GM23338 (cell line): ENCODE measurements around the gene CSF2. TPM values are rescaled to one million over a fixed set of nuclear protein-coding genes. Genes with fewer than 3 reads are reported as not detected.

Source experiments
- ATAC-seq: fragments of 200-7000 bp; cut with Tn5 transposase; 3 replicates; pipeline ENCODE4 v1.9.1; 2020
- DNase-seq: peaks from one replicate; pipeline ENCODE4 v3.0.0-alpha.2; 2015; ENCODE audit warnings: low spot score
- H2AFZ ChIP-seq: fragments of 200-600 bp; sonication (generic); 2 replicates; pipeline ENCODE4 v1.8.0; 2016; ENCODE audit warnings: antibody characterized with exemption, mild to moderate bottlenecking, moderate library complexity
- H3F3A ChIP-seq: fragments of 200-600 bp; sonication (generic); replicated peaks from 2 replicates; pipeline ENCODE4 v1.8.0; 2017; ENCODE audit warnings: antibody characterized with exemption, mixed run types, low read depth
- H3K27ac ChIP-seq: fragments of 200-600 bp; sonication (generic); 2 replicates; pipeline ENCODE4 v1.6.1; 2016; ENCODE audit warnings: low read depth
- H3K27me3 ChIP-seq: fragments of 200-600 bp; sonication (generic); 2 replicates; pipeline ENCODE4 v1.8.0; 2016; ENCODE audit warnings: mild to moderate bottlenecking, mixed run types, moderate library complexity; ENCODE audit not compliant: insufficient read depth
- H3K36me3 ChIP-seq: fragments of 200-600 bp; sonication (generic); 2 replicates; pipeline ENCODE4 v1.8.0; 2016; ENCODE audit warnings: mild to moderate bottlenecking; ENCODE audit not compliant: insufficient read depth
- H3K4me1 ChIP-seq: fragments of 200-600 bp; sonication (generic); 2 replicates; pipeline ENCODE4 v1.8.0; 2016; ENCODE audit warnings: mild to moderate bottlenecking, moderate library complexity; ENCODE audit not compliant: insufficient read depth
- H3K4me2 ChIP-seq: fragments of 200-600 bp; sonication (generic); 2 replicates; pipeline ENCODE4 v1.7.1; 2017; ENCODE audit warnings: mixed run types
- H3K4me3 ChIP-seq: fragments of 200-600 bp; sonication (generic); 2 replicates; pipeline ENCODE4 v1.6.1; 2016; ENCODE audit warnings: mixed run types
- H3K79me2 ChIP-seq: fragments of 200-600 bp; sonication (generic); replicated peaks from 2 replicates; pipeline ENCODE4 v1.8.0; 2017; ENCODE audit warnings: mild to moderate bottlenecking; ENCODE audit not compliant: insufficient read depth
- H3K9me2 ChIP-seq: fragments of 200-600 bp; sonication (generic); 2 replicates; pipeline ENCODE4 v1.8.0; 2017; ENCODE audit not compliant: insufficient read depth
- H4K20me1 ChIP-seq: fragments of 200-600 bp; sonication (generic); replicated peaks from 2 replicates; pipeline ENCODE4 v1.8.0; 2017; ENCODE audit warnings: mild to moderate bottlenecking; ENCODE audit not compliant: insufficient read depth
- H3K27ac Mint-ChIP-seq: 2 replicates; pipeline ENCODE4 v1.8.0; 2020; ENCODE audit warnings: inconsistent platforms, mild to moderate bottlenecking, moderate library complexity, mixed read lengths
- H3K27me3 Mint-ChIP-seq: 3 replicates; pipeline ENCODE4 v1.8.0; 2022; ENCODE audit warnings: low read depth, mild to moderate bottlenecking, moderate library complexity, mixed read lengths, inconsistent platforms; ENCODE audit not compliant: insufficient read depth, poor library complexity
- H3K36me3 Mint-ChIP-seq: 3 replicates; pipeline ENCODE4 v1.8.0; 2021; ENCODE audit warnings: low read depth, mild to moderate bottlenecking, inconsistent platforms, moderate library complexity, mixed read lengths
- H3K4me1 Mint-ChIP-seq: 3 replicates; pipeline ENCODE4 v1.8.0; 2020; ENCODE audit warnings: mild to moderate bottlenecking, inconsistent platforms, mixed read lengths
- H3K4me3 Mint-ChIP-seq: 3 replicates; pipeline ENCODE4 v1.8.0; 2021; ENCODE audit warnings: moderate library complexity, mild to moderate bottlenecking, inconsistent platforms, mixed read lengths
- H3K9me3 Mint-ChIP-seq: 3 replicates; pipeline ENCODE4 v1.8.0; 2020; ENCODE audit warnings: moderate library complexity, mild to moderate bottlenecking, inconsistent platforms, mixed read lengths
- CREB1 ChIP-seq: fragments of 250-450 bp; sonication (Bioruptor Pico); IDR thresholded peaks from 2 replicates; pipeline ENCODE4 v1.5.0; 2020; ENCODE audit warnings: low read depth, mild to moderate bottlenecking, moderate library complexity
- EZH2 ChIP-seq: fragments of 200-600 bp; sonication (generic); IDR thresholded peaks from one replicate; pipeline ENCODE4 v1.8.0; 2017; ENCODE audit warnings: antibody characterized with exemption, mild to moderate bottlenecking, low read depth; ENCODE audit not compliant: unreplicated experiment
- EZH2phosphoT487 ChIP-seq: fragments of 200-600 bp; sonication (generic); IDR thresholded peaks from one replicate; pipeline ENCODE4 v1.8.1; 2018; ENCODE audit warnings: antibody characterized with exemption; ENCODE audit not compliant: unreplicated experiment
- JUNB ChIP-seq: IDR thresholded peaks from one replicate; pipeline ENCODE4 v1.6.1; 2016; ENCODE audit warnings: antibody characterized with exemption; ENCODE audit not compliant: unreplicated experiment
- NANOG ChIP-seq: IDR thresholded peaks from 2 replicates; pipeline ENCODE4 v1.6.1; 2016; ENCODE audit warnings: antibody characterized with exemption, borderline replicate concordance
- POLR2AphosphoS5 ChIP-seq: IDR thresholded peaks from 2 replicates; pipeline ENCODE4 v1.6.1; 2016; ENCODE audit warnings: antibody characterized with exemption, low read depth
- STAT1 ChIP-seq: IDR thresholded peaks from one replicate; pipeline ENCODE4 v1.6.1; 2016; ENCODE audit warnings: antibody characterized with exemption; ENCODE audit not compliant: unreplicated experiment
- ZNF331 ChIP-seq: fragments of 250-450 bp; sonication (Bioruptor Pico); IDR thresholded peaks from 2 replicates; pipeline ENCODE4 v1.5.0; 2020; ENCODE audit warnings: low read depth, mild to moderate bottlenecking, moderate library complexity
- polyA plus RNA-seq: library from polyadenylated mRNA; unstranded; fragments of >200 nt; fragmentation: Nextera tagmentation; extraction: Ambion mirVana; gene quantifications from 2 replicates; pipeline ENCODE4 v1.2.1, GENCODE V29; 2016
- total RNA-seq: library from RNA; depleted of rRNA; stranded (reverse); fragments of >200 nt; shearing (Covaris generic); gene quantifications from 2 replicates; pipeline ENCODE4 v1.2.3, GENCODE V29; 2014
- TF ChIP-seq, protein P1 (sequence below): IDR thresholded peaks from 2 replicates; pipeline ENCODE4 v1.6.1; 2016; ENCODE audit warnings: antibody characterized with exemption
- TF ChIP-seq, protein P2 (sequence below): fragments of 250-450 bp; sonication (Bioruptor Pico); IDR thresholded peaks from 2 replicates; pipeline ENCODE4 v1.5.0; 2020; ENCODE audit warnings: mild to moderate bottlenecking, moderate library complexity
- TF ChIP-seq, protein P3 (sequence below): IDR thresholded peaks from one replicate; pipeline ENCODE4 v1.6.1; 2018; ENCODE audit warnings: antibody characterized with exemption; ENCODE audit not compliant: unreplicated experiment
- TF ChIP-seq, protein P4 (sequence below), 2 experiments: fragments of 200-600 bp in 1 of 2; sonication (generic) in 1 of 2; conservative IDR thresholded peaks; 2 replicates each; pipeline versions ENCODE4 v1.5.1 to v1.6.1; 2016 to 2017; ENCODE audit warnings: antibody characterized with exemption in 2 of 2, low read depth in 2 of 2, mild to moderate bottlenecking in 2 of 2, moderate library complexity in 1 of 2

CSF2 gene
- total and polyA plus RNA-seq, 2 experiments from 2014 or later, result not detected

DNA sequence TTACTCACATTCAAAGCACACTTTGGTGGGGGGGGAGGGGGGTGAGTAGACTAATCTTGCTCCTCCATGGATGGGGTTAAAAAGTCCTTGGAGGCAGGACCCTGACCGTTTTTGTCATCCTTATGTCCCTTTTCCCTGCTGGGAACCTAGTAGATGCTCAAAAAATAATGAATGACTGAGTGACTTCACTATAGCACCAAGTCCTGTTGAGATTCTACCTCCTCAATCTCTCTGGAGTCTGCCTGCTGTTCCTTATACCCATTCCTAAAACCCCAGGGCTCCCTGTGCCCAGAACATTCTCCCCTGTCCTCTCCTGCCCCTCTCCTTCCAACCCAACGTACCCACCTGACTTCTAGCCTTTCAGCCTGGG is 2.3 kb upstream of the CSF2 start:
- H3K9me3 Mint-ChIP-seq, result no peaks in the 10 kb centered on the region
- H3K4me3 ChIP-seq, result no peak overlapping the region
- TF ChIP-seq, protein P1, sequence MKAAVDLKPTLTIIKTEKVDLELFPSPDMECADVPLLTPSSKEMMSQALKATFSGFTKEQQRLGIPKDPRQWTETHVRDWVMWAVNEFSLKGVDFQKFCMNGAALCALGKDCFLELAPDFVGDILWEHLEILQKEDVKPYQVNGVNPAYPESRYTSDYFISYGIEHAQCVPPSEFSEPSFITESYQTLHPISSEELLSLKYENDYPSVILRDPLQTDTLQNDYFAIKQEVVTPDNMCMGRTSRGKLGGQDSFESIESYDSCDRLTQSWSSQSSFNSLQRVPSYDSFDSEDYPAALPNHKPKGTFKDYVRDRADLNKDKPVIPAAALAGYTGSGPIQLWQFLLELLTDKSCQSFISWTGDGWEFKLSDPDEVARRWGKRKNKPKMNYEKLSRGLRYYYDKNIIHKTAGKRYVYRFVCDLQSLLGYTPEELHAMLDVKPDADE, result no peak
- TF ChIP-seq STAT1, result no peak
- no peak for TF ChIP-seq CREB1 (CRISPR knock-in tag)
- TF ChIP-seq, protein P2, sequence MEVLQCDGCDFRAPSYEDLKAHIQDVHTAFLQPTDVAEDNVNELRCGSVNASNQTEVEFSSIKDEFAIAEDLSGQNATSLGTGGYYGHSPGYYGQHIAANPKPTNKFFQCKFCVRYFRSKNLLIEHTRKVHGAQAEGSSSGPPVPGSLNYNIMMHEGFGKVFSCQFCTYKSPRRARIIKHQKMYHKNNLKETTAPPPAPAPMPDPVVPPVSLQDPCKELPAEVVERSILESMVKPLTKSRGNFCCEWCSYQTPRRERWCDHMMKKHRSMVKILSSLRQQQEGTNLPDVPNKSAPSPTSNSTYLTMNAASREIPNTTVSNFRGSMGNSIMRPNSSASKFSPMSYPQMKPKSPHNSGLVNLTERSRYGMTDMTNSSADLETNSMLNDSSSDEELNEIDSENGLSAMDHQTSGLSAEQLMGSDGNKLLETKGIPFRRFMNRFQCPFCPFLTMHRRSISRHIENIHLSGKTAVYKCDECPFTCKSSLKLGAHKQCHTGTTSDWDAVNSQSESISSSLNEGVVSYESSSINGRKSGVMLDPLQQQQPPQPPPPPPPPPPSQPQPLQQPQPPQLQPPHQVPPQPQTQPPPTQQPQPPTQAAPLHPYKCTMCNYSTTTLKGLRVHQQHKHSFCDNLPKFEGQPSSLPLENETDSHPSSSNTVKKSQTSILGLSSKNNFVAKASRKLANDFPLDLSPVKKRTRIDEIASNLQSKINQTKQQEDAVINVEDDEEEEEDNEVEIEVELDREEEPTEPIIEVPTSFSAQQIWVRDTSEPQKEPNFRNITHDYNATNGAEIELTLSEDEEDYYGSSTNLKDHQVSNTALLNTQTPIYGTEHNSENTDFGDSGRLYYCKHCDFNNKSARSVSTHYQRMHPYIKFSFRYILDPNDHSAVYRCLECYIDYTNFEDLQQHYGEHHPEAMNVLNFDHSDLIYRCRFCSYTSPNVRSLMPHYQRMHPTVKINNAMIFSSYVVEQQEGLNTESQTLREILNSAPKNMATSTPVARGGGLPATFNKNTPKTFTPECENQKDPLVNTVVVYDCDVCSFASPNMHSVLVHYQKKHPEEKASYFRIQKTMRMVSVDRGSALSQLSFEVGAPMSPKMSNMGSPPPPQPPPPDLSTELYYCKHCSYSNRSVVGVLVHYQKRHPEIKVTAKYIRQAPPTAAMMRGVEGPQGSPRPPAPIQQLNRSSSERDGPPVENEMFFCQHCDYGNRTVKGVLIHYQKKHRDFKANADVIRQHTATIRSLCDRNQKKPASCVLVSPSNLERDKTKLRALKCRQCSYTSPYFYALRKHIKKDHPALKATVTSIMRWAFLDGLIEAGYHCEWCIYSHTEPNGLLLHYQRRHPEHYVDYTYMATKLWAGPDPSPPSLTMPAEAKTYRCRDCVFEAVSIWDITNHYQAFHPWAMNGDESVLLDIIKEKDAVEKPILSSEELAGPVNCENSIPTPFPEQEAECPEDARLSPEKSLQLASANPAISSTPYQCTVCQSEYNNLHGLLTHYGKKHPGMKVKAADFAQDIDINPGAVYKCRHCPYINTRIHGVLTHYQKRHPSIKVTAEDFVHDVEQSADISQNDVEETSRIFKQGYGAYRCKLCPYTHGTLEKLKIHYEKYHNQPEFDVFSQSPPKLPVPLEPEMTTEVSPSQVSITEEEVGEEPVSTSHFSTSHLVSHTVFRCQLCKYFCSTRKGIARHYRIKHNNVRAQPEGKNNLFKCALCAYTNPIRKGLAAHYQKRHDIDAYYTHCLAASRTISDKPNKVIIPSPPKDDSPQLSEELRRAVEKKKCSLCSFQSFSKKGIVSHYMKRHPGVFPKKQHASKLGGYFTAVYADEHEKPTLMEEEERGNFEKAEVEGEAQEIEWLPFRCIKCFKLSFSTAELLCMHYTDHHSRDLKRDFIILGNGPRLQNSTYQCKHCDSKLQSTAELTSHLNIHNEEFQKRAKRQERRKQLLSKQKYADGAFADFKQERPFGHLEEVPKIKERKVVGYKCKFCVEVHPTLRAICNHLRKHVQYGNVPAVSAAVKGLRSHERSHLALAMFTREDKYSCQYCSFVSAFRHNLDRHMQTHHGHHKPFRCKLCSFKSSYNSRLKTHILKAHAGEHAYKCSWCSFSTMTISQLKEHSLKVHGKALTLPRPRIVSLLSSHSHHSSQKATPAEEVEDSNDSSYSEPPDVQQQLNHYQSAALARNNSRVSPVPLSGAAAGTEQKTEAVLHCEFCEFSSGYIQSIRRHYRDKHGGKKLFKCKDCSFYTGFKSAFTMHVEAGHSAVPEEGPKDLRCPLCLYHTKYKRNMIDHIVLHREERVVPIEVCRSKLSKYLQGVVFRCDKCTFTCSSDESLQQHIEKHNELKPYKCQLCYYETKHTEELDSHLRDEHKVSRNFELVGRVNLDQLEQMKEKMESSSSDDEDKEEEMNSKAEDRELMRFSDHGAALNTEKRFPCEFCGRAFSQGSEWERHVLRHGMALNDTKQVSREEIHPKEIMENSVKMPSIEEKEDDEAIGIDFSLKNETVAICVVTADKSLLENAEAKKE (CRISPR knock-in tag), result no peak
- TF ChIP-seq POLR2AphosphoS5, result no peak
- no peak for TF ChIP-seq ZNF331
- TF ChIP-seq JUNB, result no peak
- no peak for TF ChIP-seq NANOG
- TF ChIP-seq, protein P3, sequence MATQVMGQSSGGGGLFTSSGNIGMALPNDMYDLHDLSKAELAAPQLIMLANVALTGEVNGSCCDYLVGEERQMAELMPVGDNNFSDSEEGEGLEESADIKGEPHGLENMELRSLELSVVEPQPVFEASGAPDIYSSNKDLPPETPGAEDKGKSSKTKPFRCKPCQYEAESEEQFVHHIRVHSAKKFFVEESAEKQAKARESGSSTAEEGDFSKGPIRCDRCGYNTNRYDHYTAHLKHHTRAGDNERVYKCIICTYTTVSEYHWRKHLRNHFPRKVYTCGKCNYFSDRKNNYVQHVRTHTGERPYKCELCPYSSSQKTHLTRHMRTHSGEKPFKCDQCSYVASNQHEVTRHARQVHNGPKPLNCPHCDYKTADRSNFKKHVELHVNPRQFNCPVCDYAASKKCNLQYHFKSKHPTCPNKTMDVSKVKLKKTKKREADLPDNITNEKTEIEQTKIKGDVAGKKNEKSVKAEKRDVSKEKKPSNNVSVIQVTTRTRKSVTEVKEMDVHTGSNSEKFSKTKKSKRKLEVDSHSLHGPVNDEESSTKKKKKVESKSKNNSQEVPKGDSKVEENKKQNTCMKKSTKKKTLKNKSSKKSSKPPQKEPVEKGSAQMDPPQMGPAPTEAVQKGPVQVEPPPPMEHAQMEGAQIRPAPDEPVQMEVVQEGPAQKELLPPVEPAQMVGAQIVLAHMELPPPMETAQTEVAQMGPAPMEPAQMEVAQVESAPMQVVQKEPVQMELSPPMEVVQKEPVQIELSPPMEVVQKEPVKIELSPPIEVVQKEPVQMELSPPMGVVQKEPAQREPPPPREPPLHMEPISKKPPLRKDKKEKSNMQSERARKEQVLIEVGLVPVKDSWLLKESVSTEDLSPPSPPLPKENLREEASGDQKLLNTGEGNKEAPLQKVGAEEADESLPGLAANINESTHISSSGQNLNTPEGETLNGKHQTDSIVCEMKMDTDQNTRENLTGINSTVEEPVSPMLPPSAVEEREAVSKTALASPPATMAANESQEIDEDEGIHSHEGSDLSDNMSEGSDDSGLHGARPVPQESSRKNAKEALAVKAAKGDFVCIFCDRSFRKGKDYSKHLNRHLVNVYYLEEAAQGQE, result no peak
- TF ChIP-seq EZH2, result no peak
- TF ChIP-seq EZH2phosphoT487, result no peak
- TF ChIP-seq, protein P4, sequence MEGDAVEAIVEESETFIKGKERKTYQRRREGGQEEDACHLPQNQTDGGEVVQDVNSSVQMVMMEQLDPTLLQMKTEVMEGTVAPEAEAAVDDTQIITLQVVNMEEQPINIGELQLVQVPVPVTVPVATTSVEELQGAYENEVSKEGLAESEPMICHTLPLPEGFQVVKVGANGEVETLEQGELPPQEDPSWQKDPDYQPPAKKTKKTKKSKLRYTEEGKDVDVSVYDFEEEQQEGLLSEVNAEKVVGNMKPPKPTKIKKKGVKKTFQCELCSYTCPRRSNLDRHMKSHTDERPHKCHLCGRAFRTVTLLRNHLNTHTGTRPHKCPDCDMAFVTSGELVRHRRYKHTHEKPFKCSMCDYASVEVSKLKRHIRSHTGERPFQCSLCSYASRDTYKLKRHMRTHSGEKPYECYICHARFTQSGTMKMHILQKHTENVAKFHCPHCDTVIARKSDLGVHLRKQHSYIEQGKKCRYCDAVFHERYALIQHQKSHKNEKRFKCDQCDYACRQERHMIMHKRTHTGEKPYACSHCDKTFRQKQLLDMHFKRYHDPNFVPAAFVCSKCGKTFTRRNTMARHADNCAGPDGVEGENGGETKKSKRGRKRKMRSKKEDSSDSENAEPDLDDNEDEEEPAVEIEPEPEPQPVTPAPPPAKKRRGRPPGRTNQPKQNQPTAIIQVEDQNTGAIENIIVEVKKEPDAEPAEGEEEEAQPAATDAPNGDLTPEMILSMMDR (conservative IDR thresholded peaks at IDR 0.05; ENCODE audit: low read depth in 2 of 2), result no peak
- no peaks in the 10 kb centered on the region for H3K36me3 Mint-ChIP-seq
- peaks cover 2% of the 10 kb centered on the region for H3K27me3 Mint-ChIP-seq
- H3K27me3 ChIP-seq, result no peaks in the 10 kb centered on the region
- DNase-seq, result no peak
- H4K20me1 ChIP-seq, result no peaks in the 10 kb centered on the region
- H3K27ac ChIP-seq, result no peak overlapping the region
- H2AFZ ChIP-seq, result no peak overlapping the region
- no peaks in the 10 kb centered on the region; the same call in 2 of the 3 replicates for H3K4me1 Mint-ChIP-seq
- H3K36me3 ChIP-seq, result no peaks in the 10 kb centered on the region
- no peak overlapping the region for H3K4me3 Mint-ChIP-seq
- H3K9me2 ChIP-seq, result no peaks in the 10 kb centered on the region
- no peak for ATAC-seq
- no peaks in the 10 kb centered on the region for H3K4me1 ChIP-seq
- no peaks in the 10 kb centered on the region for H3F3A ChIP-seq
- H3K27ac Mint-ChIP-seq, result no peak overlapping the region
- no peaks in the 10 kb centered on the region for H3K79me2 ChIP-seq
- no peak overlapping the region for H3K4me2 ChIP-seq
